AG04450 (cell line): ENCODE results near the gene MFSD6. TPM values are rescaled to one million over a fixed set of nuclear protein-coding genes. Genes with fewer than 3 reads are reported as not detected.

Source experiments
- CTCF ChIA-PET: fragments of 300-600, 350-600 bp; formaldehyde crosslinking; extraction: SDS; loops from one replicate; lab custom pipeline; 2022; ENCODE audit warnings: antibody characterized with exemption, inconsistent platforms; lab: Charles Lee
- POLR2A ChIA-PET: fragments of 350-600 bp; formaldehyde crosslinking; extraction: SDS; loops from one replicate; lab custom pipeline; 2021; ENCODE audit warnings: antibody characterized with exemption, inconsistent platforms; lab: Yijun Ruan, JAX
- DNase-seq: peaks from one replicate; pipeline ENCODE4 v3.0.0-alpha.2; 2011; ENCODE audit warnings: low read depth, low spot score
- H3K27ac ChIP-seq: one replicate; pipeline ENCODE4 v1.5.1; 2012; ENCODE audit warnings: low read depth, low read length, control low read depth
- H3K27me3 ChIP-seq: one replicate; pipeline ENCODE4 v1.6.0; 2012; ENCODE audit warnings: low read length; ENCODE audit not compliant: control insufficient read depth, insufficient read depth
- H3K4me3 ChIP-seq: 2 replicates; pipeline ENCODE4 v1.5.1; 2011; ENCODE audit warnings: mild to moderate bottlenecking, low read depth, low read length, control low read depth
- H3K9me3 ChIP-seq: 2 replicates; pipeline ENCODE4 v1.5.1; 2012; ENCODE audit warnings: low read length; ENCODE audit not compliant: control insufficient read depth, insufficient read depth
- polyA plus RNA-seq: library from polyadenylated mRNA; depleted of rRNA; stranded (reverse); fragments of >200 nt; gene quantifications from 2 replicates; pipeline ENCODE4 v1.2.3, GENCODE V29; 2011
- TF ChIP-seq, protein P1 (sequence below): IDR thresholded peaks from 2 replicates; pipeline ENCODE4 v1.5.1; 2011; ENCODE audit warnings: low read depth, low read length, control low read depth, inconsistent platforms

MFSD6 gene
- polyA plus RNA-seq, 1 experiment = 12.9 TPM

DNA sequence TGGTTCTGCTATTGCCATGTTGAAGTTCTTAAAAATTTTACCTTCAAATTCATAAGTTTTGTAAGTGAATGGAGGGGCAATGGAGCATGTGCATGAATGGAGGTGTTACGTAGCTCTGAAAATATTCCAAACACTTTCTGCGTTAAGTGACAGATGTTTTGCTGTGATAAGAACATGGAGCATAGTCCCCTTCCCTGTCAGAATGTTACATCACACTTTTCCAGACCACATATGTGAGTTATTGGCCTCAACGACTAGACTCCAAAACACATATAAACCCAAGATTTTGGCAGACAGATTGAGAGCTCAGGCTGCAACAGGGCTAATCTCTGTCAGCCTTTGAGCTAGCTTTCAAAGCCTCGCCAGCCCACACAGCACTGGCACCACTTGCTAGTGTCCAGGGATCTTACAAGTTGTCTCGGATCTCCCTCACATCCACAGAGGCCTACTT is 27.2 kb upstream of the MFSD6 start:
- TF ChIP-seq, protein P1, sequence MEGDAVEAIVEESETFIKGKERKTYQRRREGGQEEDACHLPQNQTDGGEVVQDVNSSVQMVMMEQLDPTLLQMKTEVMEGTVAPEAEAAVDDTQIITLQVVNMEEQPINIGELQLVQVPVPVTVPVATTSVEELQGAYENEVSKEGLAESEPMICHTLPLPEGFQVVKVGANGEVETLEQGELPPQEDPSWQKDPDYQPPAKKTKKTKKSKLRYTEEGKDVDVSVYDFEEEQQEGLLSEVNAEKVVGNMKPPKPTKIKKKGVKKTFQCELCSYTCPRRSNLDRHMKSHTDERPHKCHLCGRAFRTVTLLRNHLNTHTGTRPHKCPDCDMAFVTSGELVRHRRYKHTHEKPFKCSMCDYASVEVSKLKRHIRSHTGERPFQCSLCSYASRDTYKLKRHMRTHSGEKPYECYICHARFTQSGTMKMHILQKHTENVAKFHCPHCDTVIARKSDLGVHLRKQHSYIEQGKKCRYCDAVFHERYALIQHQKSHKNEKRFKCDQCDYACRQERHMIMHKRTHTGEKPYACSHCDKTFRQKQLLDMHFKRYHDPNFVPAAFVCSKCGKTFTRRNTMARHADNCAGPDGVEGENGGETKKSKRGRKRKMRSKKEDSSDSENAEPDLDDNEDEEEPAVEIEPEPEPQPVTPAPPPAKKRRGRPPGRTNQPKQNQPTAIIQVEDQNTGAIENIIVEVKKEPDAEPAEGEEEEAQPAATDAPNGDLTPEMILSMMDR = no peak
- POLR2A ChIA-PET = interaction anchor here (0.6 kb wide), 1 partner anchor 87 kb away, joined by 5 read pairs; no protein-coding TSS in a partner anchor
- CTCF ChIA-PET = interaction anchor here (0.6 to 1.3 kb wide), 3 partner anchors 60 to 130 kb away, joined by 3 read pairs; no protein-coding TSS in a partner anchor

GRCh38 chr2:190382851-190383250 is 25.3 kb upstream of the MFSD6 start:
- ChIA-PET CTCF (interaction anchor here (0.6 to 1.0 kb wide), 3 partner anchors 36 to 129 kb away, joined by 3 to 6 read pairs (median 3); no protein-coding TSS in a partner anchor), POLR2A (no interaction called here)
- H3K4me3 ChIP-seq = no peak overlapping the region
- H3K9me3 ChIP-seq = no peaks in the 10 kb centered on the region
- H3K27me3 ChIP-seq = no peaks in the 10 kb centered on the region
- DNase-seq = no peak
- H3K27ac ChIP-seq = no peak overlapping the region
- TF ChIP-seq, protein P1 = peak; percentile 42

More for the DNA sequence above, 27.2 kb upstream of the MFSD6 start:
- H3K4me3 ChIP-seq = no peak overlapping the region
- H3K9me3 ChIP-seq = no peaks in the 10 kb centered on the region
- no peaks in the 10 kb centered on the region for H3K27me3 ChIP-seq
- DNase-seq = no peak
- no peak overlapping the region for H3K27ac ChIP-seq

DNA sequence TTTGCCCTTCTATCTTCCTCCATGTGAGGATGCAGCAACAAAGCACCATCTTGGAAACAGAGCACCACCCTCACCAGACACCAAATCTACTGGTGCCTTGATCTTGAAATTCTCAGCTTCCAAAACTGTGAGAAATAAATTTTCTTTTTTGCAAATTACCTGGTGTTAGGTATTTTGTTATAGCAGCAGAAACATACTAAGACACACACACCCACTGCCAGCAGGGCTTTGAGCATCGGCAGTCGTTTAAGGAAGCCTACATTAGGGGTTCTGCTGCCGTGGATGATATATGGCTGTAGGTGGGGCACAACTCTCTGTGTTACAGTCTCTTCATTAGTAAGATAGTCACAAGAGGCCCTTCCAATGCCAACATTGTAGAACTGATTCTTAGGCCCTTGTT is 20.7 kb upstream of the MFSD6 start:
- Histone ChIP-seq H3K9me3 (no peaks in the 10 kb centered on the region), H3K4me3 (no peak overlapping the region), H3K27me3 (peaks cover 2% of the 10 kb centered on the region), H3K27ac (no peak overlapping the region)
- ChIA-PET POLR2A (no interaction called here), CTCF (no interaction called here)
- TF ChIP-seq, protein P1 = no peak
- DNase-seq = no peak

DNA sequence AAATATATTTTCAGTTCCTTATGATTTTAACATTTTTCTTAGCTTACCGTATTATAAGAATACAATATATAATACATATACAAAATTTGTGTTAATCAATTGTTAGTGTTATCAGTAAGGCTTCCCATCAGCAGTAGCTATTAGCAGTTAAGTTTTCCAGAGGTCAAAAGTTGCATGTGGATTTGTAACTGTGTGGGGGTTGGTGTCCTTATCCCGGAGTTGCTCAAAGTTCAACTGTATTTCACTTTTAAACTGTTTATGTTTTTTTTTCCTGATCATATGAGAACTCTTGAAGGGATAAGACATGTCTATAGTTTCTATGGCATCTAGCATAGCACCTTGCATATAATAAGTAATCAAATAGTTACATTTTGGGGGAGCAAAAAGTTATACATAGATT is 11.9 kb upstream of the MFSD6 start:
- ChIA-PET CTCF (interaction anchor here (1.0 kb wide), 1 partner anchor 308 kb away, joined by 3 read pairs; no protein-coding TSS in a partner anchor), POLR2A (no interaction called here)

GRCh38 chr2:190402986-190403603 is 5.1 kb upstream of the MFSD6 start:
- TF ChIP-seq, protein P1 = no peak
- no peaks in the 10 kb centered on the region for H3K9me3 ChIP-seq
- H3K27ac ChIP-seq = no peak overlapping the region
- CTCF ChIA-PET = no interaction called here
- peaks cover 19% of the 10 kb centered on the region for H3K27me3 ChIP-seq
- POLR2A ChIA-PET = no interaction called here
- no peak overlapping the region for H3K4me3 ChIP-seq
- DNase-seq = no peak

More for the DNA sequence above, 11.9 kb upstream of the MFSD6 start:
- H3K9me3 ChIP-seq = no peaks in the 10 kb centered on the region
- DNase-seq = no peak
- TF ChIP-seq, protein P1 = no peak
- H3K27me3 ChIP-seq = peaks cover 2% of the 10 kb centered on the region
- H3K27ac ChIP-seq = no peak overlapping the region
- H3K4me3 ChIP-seq = no peak overlapping the region
